Left colon (tissue), 2 donors: Measurements from ENCODE around the gene EMC10. TPM values are rescaled to one million over a fixed set of nuclear protein-coding genes. Genes with fewer than 3 reads are reported as not detected.
A peak's percentile ranks its signal among the peaks of the same experiment; 100 is the strongest.
"Not testable (repeated sequence)": the region's sequence is repeated elsewhere in the genome, so short reads cannot be mapped to it uniquely, and the experiment has no call there.

ENCODE experiments used
- ATAC-seq: fragments of 200-7000 bp; cut with Tn5 transposase; one replicate; pipeline ENCODE4 v1.9.1; 2020; ENCODE audit warnings: mild to moderate bottlenecking, moderate library complexity
- DNase-seq, 2 donors: peaks; one replicate each; pipeline ENCODE4 v3.0.0-alpha.2; 2020
- intact Hi-C, 2 donors: fragments of 100-400 bp; cut with DNase I in 1 of 2; cut with micrococcal nuclease in 1 of 2; formaldehyde crosslinking; loops; one replicate each; pipeline versions ENCODE4 v1.11.2 to v1.14.0; 2022; cut with DNase I, micrococcal nuclease
- total RNA-seq, 2 donors: library from RNA; stranded (reverse); fragmentation: NEBNext Ultra II Directional; extraction: Animal tissue kit (Norgen Biotek cat#: 25700); gene quantifications; one replicate each; pipeline ENCODE4 v1.2.1, GENCODE V29; 2021
- donor health status: DM: no; HTN: no; CAD: no.
- donor health status: DM: yes; HTN: yes; CAD: no.

The EMC10 gene
- total RNA-seq, 2 donors from 2014 or later = 125 to 132 TPM

DNA sequence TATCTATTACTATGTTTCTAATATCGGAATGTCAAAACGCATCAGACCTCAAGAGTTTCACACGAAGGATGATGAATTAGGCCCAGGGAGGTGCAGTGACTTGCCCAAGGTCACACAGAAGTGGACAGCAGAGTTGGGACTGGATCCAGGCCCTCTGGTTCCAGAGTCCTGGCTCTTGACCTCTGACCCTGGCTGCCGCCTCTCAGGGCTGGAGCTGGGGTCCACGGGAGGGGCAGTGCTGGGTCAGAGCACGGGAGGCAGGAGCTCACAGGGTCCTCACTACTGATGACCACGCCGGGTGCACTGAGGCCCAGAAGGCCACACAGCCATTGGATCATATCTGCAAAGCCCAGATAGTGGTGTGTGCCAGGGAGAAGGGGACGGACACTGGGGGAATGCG lies 46.6 kb downstream of the EMC10 start:
- no peak for ATAC-seq
- intact Hi-C loops = no loop called here
- DNase-seq = no peak

DNA sequence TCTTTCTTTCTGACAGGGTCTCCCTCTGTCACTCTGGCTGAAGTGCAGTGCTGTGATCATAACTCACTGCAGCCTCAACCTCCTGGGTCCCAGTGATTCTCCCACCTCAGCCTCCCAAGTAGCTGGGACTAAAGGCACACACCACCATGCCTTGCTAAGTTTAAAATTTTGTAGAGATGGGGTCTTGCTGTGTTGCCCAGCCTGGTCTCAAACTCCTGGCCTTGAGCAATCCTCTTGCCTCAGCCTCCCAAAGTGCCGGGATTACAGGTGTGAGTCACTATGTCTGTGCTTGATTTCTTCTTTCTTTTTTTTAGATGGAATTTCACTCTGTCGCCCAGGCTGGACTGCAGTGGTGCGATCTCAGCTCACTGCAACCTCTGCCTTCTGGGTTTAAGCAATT lies 51.7 kb downstream of the EMC10 start:
- ATAC-seq, DNase-seq, intact Hi-C loops: not testable (repeated sequence)

DNA sequence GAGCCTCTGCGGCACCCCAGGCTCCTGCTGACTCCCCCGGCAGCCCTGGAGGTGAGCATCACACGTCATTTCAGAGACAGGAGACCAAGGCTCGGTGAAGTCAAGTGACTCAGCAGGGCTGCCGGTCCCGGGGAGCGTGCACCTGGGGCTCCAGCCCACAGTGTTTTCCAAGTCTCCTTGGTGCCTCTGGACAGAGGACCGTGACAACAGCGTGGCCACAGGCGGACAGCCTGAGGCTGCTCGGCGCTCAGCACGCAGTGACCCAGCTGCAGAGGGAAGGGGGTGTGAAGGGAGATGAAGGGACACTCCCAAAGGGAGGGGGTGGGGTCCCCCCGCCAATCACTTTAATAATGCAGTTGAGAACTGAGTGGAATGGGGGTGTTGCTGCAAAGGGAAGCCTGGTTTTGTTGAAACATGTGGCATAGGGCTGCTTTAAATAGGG lies 54.9 kb downstream of the EMC10 start:
- DNase-seq = no peak
- intact Hi-C loops = no loop called here
- no peak for ATAC-seq

DNA sequence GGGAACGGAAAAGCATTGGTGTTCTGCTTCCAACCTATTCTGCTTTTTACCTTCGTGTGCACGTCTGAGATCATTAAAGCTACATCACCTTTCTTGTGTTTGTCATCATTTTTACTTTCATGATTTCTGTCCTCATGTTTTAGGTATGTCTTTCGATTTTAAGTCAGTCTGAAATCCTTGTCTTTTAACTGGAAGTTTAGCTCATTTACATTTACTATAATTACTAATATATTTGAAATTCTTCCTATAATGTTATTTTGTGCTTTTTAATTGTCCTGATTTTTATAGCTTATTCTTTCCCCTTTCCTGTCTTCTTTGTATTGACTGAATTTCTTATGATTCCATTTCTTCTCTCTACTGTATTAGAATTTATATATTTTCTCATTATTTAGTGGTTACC lies 56.6 kb downstream of the EMC10 start:
- no peak for DNase-seq
- intact Hi-C loops = no loop called here
- ATAC-seq = no peak

DNA sequence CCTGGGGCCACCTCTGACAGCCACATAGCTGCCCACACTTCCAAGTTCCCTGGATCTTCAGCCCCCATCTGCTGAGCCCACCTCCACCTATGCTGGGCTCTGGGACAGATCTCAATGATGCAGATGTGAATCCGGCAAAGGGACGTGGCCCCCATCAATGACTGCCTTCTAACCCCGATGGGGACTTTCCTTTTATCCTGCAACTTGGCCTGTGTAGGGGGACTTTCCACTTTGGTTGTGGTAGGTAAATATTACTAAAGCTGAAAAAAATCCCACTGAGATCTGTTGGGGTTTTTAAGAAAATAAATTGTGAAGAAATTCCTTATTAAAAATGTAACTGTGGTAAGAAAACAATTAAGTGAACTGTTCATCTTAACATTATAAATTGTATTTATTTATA lies 58.2 kb downstream of the EMC10 start:
- ATAC-seq = no peak
- intact Hi-C loops = no loop called here
- no peak for DNase-seq

DNA sequence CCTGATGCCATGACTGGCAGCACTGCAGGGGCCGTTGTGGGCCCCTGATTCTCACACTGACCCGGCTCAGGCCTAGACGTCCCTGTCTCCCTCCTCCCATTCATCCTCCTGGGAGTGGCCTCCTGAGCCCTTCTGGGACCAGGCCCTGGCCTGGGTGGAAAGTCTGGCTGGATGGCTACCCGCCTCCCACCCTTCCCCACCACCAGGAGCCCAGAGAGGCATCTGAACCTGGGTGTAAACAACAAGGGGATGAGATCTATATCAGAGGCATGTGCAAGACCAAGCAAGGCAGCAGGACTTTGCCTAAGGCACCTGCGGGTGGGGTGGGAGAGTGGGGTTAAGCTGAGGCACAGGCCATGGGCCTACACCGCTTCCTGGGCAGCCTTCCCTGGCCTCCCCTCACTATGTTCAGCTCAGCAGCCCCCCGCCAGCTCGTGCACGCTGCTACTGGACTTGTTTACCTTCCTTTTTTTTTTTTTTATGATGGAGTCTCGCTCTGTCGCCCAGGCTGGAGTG lies 59.4 kb downstream of the EMC10 start:
- ATAC-seq = no peak
- intact Hi-C loops = no loop called here

DNA sequence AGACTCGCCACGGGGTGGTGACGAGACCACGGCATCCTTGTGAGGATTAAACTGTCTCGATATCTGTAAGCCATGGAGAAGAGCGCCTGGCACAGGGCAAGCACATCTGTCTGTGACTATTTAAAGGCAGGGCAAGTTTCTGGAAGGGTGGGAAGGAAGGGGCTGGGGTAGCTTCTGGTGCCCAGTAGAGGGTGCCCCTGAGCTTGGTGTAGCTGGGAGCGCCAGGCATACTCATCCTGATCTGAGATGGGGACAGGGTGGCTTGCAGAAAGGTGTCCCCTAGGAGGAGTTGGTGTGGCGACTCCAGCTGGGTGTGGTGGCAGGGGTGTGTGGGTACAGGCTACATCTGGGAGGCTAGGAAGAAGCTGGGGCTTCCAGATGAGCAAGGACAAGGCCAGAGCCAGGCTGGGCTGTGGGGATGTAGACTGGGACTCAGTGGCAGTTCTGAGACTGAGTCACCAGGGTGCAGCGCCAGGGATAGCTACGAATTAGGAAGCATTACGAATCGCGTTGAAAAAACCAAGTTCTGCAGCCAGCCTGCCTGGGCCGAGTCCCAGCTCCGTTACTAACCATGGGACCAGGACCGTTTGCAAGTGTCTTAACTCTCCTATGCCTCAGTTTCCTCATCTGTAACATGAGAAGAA lies 60.5 kb downstream of the EMC10 start:
- DNase-seq = no peak
- intact Hi-C loops = no loop called here
- no peak for ATAC-seq

More for the DNA sequence above, 59.4 kb downstream of the EMC10 start:
- no peak for DNase-seq

DNA sequence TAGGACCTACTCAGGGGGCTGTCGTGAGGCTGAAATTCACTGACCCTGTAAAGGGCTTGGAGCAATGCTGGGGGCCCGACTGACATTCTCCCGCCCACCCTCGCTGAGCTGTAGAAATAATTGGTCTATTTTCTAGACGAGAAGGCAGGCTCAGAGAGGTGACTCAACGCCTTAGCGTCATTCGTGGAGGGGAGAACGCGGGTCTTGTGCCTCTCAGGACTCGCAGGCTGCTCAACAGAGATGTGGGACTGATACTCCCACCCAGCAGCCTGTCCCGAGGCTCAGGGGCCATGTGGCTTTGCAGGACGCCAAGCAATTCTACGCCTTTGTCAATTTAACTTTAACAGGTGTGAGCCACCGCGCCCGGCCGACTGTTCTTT lies 61.0 kb downstream of the EMC10 start:
- DNase-seq (no peak), ATAC-seq (no peak)
- intact Hi-C loops = no loop called here

DNA sequence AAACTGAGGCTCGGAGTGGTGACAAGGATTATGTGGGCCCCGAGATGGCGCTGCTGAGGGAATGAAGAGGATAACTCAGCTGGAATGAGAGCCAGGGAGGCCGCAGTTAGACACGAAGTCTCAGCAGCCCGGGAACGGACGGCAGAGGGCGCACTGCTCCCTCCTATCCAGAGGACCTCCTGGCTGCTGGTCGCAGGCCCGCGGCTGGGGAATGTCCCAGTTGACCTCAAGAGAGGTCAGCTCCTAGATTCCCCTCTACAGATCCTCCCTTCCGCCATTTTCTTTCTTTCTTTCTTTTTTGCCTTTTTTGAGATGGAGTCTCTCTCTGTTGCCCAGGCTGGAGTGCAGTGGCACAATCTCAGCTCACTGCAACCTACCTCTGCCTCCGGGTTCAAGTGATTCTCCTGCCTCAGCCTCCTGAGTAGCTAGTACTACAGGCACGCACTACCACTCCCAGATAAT lies 61.5 kb downstream of the EMC10 start:
- DNase-seq (peak; percentile 56 to 87), ATAC-seq (peak; percentile 82)
- intact Hi-C loops = no loop called here

Other genes starting within 250 kb of the EMC10 start
- 1 to 10 TPM in 1 of 2 donors, under 1 TPM in 1; 0.76 to 1.3 TPM for gene KCNC3, start 147.1 kb upstream of the EMC10 start, total RNA-seq
- 1 to 10 TPM in 1 of 2 donors, under 1 TPM in 1; 0.55 to 1.1 TPM for gene NAPSA, start 110.9 kb upstream of the EMC10 start, total RNA-seq
- 10 to 100 TPM; 61.9 to 75.2 TPM for gene NR1H2, start 100.0 kb upstream of the EMC10 start, total RNA-seq
- gene POLD1, start 92.2 kb upstream of the EMC10 start, total RNA-seq = 10 to 100 TPM; 26.0 to 28.2 TPM
- gene SPIB, start 57.6 kb upstream of the EMC10 start, total RNA-seq = 10 to 100 TPM; 48.2 to 93.6 TPM
- gene MYBPC2, start 43.6 kb upstream of the EMC10 start, total RNA-seq = under 1 TPM in 1 of 2 donors, not detected in 1; 0.06 TPM
- gene GARIN5A, start 341 bp downstream of the EMC10 start, total RNA-seq = 1 to 10 TPM; 1.5 to 3.1 TPM
- 10 to 100 TPM; 32.7 to 35.6 TPM for gene JOSD2, start 34.7 kb downstream of the EMC10 start, total RNA-seq
- gene ASPDH, start 37.4 kb downstream of the EMC10 start, total RNA-seq = not detected
- 1 to 10 TPM in 1 of 2 donors, under 1 TPM in 1; 0.89 to 1.2 TPM for gene LRRC4B, start 91.9 kb downstream of the EMC10 start, total RNA-seq
- gene SYT3, start 163.4 kb downstream of the EMC10 start, total RNA-seq = not detected
- not detected for gene C19orf81, start 172.9 kb downstream of the EMC10 start, total RNA-seq
- gene SHANK1, start 243.3 kb downstream of the EMC10 start, total RNA-seq = under 1 TPM; 0.21 to 0.36 TPM
- 1 to 10 TPM; 2.1 to 5.7 TPM for gene CLEC11A, start 246.9 kb downstream of the EMC10 start, total RNA-seq